Muscle of arm (tissue), 12 donors: ENCODE measurements around the gene GLDC. TPM values are rescaled to one million over a fixed set of nuclear protein-coding genes. Genes with fewer than 3 reads are reported as not detected.
A peak's percentile ranks its signal among the peaks of the same experiment; 100 is the strongest.

Experiments
- DNase-seq: peaks from one replicate; pipeline ENCODE4 v3.0.0-alpha.2; 2013
- polyA plus RNA-seq, 12 donors: library from polyadenylated mRNA; unstranded; fragments of 120-200 nt; gene quantifications; one replicate each; pipeline ENCODE4 v1.2.1, GENCODE V29; 2013; ENCODE audit not compliant: insufficient read length in 12 of 12

The GLDC gene
- polyA plus RNA-seq, 12 donors: 0.39 to 1.3 (median 0.69) TPM; not detected in 2

GRCh38 chr9:6620796-6621195 lies 24.7 kb downstream of the GLDC start:
- DNase-seq: no peak

DNA sequence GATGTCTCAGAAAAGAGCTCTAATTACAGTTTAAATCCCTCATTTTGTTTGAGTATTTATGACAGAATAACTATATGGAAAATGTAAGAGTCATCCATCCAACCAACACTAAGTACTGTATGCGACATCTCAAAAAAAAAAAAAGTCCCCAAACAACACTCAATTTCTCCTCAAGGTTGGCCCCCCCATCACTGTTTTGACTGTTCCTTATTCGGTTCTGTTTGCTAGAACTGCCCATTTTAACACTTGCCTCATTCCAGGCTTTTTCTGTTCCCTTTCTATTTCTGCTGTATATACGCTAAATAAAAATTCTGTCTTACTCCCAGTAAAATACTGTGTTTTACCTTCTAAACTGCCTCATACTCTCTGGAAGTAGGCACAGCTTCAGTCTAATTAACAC lies 25.2 kb downstream of the GLDC start:
- no peak for DNase-seq

DNA sequence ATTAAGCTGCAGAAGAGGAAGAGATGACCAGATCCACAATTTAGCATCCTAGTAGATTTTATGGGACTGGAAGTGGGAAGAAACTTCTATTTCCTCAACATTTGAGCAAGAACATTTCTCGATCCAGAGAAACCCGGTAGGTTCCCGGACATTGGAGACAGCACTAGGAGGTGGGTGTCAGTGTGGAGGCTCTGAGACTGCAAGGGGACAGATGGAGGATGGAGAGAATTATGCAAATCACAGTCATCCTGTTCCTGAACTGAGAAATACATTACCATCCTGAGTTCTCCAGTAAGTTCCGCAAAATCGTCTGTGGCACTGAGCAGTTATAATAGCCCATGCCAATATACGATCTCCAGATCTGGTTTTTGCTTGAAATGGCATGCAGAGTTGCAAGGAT lies 25.6 kb downstream of the GLDC start:
- DNase-seq: no peak

DNA sequence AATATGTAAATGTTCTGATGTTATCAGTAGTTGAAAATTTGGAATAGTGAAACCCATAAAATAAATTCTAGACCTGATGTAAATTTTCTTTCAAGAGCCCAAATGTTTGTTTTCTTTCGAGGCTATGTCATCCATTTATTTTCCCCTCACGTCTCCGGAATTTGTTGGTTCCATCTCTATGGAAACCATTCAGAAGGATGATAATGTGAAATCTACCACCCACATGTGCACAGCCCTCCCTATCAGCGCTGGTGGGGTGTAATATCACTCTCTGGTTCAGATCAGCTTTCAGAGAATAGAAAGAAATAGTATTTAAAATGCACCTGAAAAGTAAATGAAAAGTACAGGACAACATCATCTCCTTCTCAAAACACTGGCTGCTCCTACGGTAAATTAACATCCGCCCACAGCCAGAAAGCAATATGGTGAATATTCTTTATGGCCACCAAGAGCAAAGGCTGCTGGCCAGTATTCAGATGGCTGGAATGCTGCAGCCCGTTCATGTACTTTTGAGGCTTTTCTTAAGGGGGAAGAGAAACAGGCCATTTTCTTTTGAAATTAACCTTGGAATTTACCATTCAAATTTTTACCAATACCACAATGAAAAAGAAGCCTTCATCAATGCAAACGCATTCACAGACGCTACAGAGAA lies 28.5 kb downstream of the GLDC start:
- DNase-seq: no peak

- no peak for DNase-seq
Measured at GRCh38 chr9:6614489-6614888, 31.0 kb downstream of the GLDC start.

GRCh38 chr9:6611865-6612264 lies 33.7 kb downstream of the GLDC start:
- DNase-seq: no peak

GRCh38 chr9:6610073-6610472 lies 35.5 kb downstream of the GLDC start:
- DNase-seq: no peak

DNA sequence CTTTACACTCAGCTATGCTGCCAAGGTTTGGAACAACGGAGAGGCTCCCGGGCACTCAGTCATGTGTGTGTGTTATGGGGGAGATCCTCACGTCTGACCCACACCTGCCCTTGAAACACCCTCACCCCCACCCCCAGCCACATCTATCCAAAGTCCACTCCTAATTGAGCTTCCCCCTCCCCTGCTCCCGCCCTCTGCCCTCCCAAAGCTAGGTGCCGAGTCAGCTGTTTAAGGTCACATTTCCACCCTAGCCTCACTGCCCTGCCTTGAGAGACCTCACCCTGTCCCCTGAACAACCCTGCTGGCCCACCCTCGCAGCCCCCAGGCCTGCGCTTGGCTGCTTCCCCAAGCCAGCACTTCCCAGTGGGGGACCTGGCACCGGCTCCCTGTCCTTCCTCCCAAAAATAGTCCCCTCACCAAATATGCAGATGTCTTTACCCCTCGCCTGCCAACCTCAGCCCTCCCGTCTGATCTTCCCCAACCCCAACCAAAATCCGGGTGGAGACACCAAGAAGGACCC lies 36.0 kb downstream of the GLDC start:
- DNase-seq: no peak

DNA sequence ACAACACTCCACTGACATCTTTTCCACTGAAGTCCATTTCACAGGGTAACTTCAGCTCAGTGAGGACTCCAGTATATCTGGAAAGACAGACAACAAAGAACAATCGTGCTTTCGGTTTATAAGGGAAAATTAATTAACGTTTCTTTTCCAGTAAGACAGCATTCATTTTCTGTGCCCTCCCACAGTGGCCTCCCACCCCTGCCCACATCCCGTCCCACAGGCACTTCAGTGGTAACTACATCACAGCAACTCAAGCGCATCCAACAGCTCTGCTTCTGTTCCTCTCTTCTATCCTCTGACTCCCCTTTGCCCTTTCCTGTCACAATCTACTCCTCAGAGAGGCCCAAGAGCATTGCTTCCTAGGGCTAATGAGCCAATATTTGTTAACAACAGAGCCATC lies 40.3 kb downstream of the GLDC start:
- DNase-seq: no peak

- no peak for DNase-seq
Measured at GRCh38 chr9:6600426-6600825, 45.1 kb downstream of the GLDC start.

DNA sequence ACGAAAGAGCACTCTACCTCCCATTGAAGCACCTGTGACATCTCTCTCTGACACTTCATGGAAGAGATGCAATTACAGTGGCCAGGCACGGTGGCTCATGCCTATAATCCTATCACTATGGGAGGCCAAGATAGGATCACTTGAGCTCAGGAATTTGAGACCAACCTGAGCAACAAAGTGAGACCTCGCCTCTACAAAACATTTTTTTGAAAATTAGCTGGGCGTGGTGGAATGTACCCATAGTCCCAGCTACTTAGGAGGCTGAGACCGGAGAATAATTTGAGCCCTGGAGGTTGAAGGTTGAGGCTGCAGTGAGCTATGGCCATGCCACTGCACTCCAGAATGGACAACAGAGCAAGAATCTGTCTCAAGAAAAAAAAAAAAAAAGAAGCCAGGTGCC lies 45.5 kb downstream of the GLDC start:
- DNase-seq: no peak

- DNase-seq: no peak
Measured at GRCh38 chr9:6598249-6598725, 47.2 kb downstream of the GLDC start.

DNA sequence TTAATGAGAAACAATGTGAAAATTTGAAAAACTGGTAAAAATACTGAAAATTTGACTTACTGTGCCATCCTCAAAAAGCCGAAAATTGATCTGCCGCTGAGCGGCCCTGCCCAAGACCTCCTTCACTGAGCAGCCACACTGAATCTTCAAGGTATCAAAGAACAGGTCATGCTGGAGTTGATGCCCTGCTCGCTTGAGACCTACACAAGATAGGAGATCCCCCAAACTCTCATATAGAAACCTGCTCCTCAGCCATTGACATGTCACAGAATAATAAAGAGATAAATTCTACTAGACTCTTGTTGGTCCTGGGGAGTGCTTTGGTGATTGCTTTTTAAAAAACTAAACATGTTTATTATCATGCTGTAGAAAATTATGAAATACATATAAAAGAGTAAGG lies 52.7 kb downstream of the GLDC start:
- DNase-seq: no peak

DNA sequence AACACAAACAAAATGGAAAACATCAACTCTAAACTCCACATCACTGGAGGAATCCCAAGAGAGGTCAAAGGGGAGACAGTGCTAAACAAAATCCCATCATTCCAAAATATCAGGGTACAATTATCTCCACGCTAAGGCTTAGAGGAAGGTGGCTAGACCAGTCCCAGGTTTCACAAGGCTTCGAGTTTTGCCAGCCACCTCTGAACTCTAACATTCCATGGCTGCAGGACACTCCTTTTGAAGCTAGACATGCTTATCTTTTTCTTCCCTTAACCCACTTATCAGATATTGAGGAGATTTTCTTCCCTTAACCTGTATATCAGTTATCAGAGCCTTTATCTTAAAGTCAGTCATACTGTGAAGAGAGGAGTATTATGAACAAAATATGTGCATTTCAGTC lies 53.3 kb downstream of the GLDC start:
- DNase-seq: no peak

DNA sequence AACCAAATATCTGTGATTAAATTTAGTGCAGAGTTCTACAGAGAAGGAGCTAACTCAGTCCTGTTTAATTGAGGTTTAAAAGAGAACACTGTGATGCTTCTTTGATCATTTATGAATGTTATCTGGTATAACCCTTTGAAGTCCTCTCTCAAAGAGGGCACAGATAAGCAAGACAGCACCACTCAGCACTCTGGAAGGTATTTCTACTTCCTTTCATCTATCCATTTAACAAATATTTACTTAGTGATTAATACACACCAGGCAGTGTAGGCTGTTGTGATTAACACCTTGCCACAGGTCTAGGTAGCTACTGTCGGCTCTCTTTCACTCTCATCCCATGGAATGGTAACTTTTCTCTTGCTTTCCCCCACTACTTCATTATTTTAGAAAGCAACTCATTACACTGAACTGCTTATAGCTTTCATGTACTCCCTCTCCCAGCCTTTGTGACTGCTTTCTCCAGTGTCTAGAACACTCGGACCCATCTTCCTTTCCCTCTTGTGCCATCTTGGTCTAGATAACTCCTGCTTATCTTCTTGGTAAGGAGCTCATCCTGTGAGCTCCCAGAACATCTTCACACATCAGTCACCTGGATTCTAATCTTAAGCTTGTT lies 54.7 kb downstream of the GLDC start:
- no peak for DNase-seq

GRCh38 chr9:6590334-6590733 lies 55.2 kb downstream of the GLDC start:
- DNase-seq: no peak

- DNase-seq: peak; percentile 25
Measured at GRCh38 chr9:6584881-6585597, 60.5 kb downstream of the GLDC start.

GRCh38 chr9:6581253-6581652 lies 64.3 kb downstream of the GLDC start:
- no peak for DNase-seq

- DNase-seq: no peak
Measured at GRCh38 chr9:6579613-6580012, 65.9 kb downstream of the GLDC start.

DNA sequence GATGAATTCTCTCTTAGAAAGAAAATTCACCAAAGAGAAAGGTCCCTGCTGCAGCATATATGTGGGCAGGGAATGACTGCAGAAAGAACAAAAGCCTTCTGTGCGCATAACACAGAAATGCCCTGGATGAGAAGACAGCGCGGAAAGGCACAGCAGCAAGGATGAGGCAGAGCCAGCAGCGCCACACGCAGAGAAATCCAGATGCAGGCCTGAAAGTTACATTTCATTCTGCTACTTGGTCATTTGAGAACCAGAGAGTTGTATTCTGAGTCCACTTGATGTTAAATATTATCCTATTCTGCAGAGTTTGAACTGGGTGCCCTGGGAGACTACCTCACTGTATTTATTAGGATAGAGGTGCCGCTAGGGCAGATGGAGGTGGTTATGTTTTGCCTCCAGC lies 68.5 kb downstream of the GLDC start:
- no peak for DNase-seq

- no peak for DNase-seq
Measured at GRCh38 chr9:6575324-6576034, 70.0 kb downstream of the GLDC start.

DNA sequence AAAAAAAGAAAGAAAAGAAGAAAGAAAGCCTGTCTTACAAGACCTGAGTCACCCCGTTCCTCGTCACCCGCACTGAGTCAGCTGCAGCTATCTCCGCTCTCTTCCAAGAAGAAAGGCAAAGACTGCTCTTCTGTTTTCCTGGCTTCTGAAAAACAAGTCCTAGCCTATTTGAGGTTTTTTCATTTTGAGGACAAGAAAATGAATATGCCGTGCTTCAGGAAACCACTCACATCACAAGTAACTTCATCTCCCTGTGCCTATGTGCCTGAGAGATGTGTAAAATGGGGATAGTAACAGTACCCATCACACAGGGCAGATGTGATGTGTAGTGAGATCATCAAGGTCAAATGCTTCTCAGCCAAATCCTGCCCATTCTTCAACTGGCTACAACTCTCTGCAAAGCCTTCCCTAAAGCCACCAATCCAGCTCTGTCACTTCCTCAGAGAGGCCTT lies 78.4 kb downstream of the GLDC start:
- DNase-seq: no peak
